Stimulated activated CD8-positive, alpha-beta memory T cell treated with anti-CD3 and anti-CD28 coated beads, Interleukin-7, amount 100 ng/mL, for 24 hours (primary cell): Measurements from ENCODE around the gene BFSP2.

ENCODE experiments used
- DNase-seq: peaks from one replicate; pipeline ENCODE4 v3.0.0-alpha.2; 2020; ENCODE audit warnings: low read depth

The BFSP2 gene

DNA sequence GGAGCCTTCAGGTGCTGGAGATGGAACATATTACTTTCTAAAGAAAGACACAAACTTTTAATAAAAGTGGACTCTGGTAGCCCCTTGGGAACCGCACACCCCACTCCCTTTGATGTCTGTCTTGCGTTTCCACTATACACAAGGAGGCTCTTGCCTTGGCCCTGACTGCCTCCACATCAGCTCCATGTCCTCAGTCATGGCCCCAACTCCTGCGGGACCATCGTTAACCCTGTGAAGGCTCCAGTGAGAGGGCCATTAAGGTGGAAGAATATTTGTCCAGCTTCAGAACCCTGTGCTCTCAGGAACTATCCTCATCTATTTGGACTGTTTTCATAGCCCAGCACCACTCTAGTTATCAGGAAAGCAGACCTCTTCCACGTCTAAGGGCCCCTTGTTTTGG, 16.1 kb upstream of the BFSP2 start:
- DNase-seq, result no peak

DNA sequence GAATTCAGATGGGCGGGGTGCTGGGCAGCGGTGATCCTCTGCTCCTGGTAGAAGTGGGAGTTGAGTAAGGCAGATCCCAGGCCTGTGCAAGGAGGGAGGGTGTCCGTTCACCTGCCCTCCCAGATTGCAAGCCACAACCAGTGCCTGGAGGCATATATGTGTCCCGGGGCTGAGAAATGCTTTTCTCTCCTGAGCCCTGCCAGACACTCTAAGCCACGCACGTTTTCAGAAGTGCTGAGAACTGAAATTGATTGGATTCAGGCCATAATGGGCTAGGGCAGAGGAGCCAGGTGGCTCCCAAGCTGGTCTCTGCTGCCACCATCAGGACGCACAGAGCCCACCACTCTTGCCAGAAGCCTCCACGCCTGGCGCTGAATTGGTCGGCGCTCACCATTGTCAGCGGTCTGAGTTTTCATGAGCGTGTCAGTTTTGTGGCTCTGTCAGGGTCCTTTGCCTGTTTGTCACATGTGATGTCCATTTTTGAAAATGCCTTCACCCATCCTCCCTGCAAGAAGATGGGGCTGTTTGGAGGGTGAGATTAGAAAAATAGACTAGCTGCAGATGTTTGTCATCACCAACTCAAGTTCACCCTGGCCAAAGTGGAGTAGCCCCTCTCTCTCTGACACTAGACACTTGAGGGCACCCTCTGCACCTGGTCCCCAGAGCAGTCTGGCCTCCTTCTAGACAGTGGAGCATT, 15.4 kb upstream of the BFSP2 start:
- no peak for DNase-seq

DNA sequence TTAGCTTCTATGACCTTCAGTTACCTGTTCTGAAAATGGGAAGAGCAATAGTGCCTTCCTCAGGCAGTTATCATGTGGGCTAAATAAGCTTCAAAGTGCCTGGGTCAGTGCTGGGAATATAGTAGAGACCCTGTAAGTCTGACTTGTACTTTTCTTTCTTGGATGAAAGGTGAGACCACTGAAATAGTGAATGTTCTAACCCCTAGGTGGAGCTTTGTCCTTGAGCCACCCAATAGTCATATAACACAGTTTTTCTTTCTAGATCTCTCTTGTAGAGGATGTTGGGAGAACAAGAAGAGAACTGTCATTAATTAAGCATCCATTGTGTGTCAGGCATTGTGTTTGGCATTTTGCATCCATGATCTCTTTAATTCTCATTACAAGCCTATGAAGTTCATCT, 13.0 kb upstream of the BFSP2 start:
- DNase-seq, result no peak

DNA sequence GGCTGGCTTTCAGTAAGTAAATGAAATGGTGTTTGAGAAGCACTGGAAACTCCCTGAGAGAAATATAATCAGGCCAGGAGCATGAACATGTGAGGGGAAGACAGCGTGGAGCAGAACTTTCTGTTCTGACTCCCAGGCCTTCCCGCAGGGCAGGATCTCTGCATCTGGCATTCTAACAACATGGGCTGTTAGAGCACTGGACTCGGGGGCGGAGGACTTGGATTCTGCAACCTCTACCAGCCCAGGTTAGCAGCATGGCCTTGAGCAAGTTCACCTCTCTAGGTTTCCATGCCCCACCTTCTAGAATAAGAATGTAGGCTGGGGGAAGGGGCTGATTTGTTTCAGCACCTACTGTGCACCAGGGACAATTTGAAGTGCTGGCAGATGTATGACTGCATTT, 12.5 kb upstream of the BFSP2 start:
- no peak for DNase-seq

DNA sequence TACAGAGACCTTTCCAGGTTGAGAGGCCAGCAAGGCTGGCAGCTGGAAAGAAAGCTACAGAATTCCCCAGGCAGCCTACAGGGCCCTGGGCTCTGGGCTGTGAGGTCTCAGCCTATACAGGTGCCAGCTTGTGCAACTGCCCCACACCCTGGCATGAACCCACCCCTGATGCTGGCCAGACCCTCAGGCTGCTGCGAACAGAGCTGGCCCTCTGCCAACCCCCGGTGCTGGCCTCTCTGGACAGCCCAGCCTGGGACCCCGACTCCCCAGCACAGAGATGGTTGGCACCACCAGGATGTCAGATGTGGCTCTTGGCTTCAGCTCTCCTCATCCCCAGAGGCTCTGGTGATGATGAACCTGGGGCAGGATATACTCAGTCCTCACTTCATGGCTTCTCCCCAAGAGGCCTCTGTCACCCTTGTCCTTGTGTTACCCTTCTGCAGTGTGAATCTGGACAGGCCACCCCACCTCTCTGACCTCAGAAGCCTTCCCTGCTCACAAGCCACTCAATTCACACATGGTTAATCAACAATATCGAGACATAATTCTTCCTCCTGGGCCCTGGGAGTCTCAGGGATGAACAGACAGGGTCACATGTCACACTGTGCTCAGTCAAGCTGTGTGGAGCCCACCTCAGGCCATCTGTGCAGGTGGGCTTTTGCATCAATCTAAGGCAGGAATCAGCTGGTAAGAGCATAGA, 11.0 kb upstream of the BFSP2 start:
- no peak for DNase-seq

DNA sequence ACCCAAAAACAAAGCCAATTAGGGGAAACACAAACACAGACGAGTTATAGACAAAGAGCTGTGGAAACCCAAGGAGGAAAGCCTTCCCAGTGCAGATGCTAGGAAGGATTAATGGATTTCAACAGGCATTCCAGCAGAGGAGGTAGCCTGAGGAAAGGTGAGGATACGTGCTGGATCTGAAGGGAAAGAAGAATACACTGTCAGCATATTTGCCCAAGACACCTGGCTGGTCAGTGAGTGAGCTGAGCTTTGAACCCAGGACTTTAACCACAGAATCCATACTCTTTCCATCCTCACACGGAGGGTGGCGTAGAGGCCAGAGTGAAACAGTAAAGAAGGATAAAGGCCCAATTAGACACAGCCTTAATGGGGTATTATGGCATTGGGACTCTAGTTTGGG, 9.1 kb upstream of the BFSP2 start:
- DNase-seq, result no peak

DNA sequence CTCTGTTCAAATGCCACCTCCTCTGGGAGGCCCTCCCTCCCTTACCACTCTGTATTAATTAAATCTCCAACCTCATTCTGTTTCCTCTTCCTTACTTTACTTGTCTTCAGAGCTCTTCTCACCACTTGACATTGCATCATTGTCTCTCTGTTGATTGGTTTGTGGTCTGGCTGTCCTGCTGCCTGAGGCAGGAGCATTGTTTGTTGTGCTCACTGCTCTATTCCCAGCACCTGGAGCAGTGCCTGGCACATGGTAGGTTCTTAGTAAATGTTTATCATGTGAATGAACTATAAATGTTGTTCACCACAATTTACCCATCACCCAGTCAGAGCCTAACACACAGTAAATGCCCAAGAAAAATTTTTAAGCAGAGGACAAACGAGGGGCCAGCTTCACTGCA, 6.7 kb upstream of the BFSP2 start:
- DNase-seq, result no peak

DNA sequence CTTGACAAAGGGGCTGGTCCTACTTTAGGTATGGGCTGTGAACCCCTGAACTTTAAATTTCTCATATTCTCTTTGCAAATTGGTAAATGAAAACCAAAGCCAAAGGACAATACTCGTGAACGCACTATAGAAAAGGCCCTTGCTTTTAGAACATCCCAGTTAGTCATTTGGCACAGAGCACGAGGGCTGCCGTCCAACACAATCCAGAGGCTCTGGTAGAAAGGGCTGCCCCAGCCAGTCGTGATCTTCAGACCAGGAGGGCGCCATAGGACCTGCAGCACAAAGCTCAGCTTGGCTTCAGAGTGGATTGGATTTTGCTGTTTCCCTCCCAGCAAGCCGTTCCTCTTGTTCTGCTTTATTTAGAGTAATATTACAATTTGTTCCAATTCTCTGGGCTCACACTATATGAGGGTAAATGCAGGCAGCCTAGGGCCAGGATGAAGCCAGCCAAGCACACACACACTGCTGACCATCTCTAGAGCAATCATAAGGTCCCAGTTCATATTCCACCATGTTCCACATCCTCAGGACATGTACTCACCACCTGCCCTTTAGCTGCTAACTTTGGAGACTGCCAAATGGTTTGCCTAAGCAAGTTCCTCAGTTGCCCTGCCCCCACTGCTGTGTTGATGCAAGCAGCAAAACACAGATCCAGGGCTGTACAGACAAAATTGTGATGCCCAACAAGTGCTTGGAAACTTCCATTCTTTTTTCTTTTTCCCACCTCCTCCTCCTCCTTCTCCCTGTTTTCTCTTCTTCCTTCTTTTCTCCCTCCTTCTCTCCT, 6.0 kb upstream of the BFSP2 start:
- DNase-seq, result no peak

DNA sequence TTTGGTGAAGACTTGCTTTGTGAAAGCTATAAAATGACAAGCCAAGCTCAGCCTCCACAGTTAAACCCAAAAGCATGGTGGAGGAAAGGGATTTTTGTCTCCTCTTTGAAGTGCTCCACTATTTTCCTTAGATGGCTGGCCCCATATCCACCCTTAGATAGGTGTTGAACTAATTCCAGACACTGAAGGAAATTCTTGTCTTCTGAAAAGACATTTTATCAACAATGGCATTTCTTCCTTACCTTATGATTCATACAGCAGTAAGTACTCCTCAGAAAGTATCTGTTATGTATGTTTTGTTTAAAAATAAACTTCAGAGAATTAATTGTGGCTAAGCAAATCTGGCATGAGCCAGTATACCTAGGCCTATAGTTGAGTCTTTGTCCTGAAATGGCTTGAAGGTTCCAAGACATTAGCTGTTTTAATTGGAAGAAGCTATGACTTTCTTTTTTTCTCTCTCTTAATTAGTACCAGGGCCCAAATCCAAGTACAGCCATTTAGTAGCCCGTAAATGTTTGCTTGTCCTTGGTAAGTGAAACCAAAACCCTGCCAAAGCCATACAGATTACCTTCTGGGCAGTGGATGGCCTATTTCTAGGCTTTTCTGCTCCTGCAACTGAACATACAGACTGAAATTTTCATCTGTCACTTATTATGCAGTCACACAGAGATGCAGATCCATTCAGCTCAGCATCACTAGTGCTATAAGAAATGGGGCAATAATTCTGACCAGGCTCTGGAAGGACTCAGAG, 5.1 kb upstream of the BFSP2 start:
- no peak for DNase-seq

DNA sequence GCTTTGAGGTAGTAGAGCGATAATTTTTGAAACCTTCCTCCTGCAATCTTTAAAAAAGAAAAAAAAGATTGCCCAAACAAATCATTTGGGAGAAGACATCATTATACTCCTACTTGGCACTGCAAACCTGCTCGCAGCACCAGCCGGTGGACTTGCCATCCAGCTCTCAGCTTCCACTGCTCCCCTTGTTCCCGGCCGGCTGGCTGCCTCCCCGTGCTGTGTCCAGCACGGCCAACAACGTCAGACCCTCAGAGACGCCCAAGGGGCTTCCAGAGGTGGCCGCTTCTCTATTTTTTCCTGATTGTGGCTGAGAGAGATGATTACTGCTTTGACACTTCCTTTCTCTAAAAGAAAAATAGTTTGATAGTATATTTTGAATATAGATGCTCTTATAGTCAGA, 3.0 kb upstream of the BFSP2 start:
- DNase-seq, result no peak

DNA sequence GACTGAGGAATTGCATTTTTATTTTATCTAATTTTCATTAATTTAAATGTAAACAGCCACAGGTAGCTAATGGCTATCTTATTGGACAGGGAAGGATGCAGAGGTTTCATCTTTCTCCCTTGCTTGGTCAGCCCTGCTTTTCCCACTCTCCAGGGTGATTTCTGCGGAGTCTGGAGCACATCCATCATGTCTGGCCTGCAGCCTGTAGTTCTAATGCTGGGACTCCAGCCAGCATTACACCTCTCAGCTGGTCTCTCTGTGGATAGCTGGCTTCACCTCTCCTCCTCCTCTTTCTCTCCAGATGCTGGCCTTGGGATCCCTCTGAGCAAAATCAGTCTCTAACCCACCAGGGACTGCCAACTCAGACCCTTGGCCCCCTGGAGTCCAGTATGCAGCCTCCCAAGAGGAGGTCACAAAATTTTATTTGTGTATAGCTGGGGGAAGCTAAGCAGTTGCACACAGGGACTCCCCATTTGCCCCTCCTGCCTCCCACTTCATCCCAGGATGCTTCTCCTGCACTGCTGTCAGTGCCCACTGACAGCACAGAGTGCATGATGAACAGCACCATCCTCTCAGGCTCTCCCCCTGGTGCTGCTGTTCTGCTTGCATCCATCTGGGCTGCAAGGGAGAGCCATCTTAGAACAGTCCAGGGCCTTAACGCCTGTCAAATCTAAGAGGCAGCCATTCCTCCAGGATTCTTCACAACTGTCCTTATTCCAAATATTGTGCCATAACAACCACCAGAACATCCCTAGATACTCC, 1.7 kb downstream of the BFSP2 start:
- DNase-seq, result no peak

DNA sequence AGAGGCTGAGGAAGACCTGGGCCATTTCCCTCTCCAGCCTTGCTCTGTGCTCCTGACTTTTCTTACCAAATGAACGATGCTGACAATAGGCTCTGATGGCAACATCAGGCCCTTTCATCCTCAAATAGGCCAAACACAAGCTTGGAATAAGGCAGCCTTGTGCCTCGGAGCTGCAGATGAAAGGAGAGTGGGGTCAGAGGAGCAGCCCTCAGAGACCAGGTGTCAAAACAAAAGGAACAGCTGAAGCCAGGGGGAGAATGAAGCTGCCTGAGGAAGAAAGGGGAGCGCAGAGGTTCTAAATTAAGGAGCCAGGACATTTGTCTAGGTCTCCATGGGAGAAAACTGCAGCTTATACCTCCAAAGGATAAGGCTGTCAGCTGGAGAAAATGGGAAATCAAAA, 5.1 kb downstream of the BFSP2 start:
- no peak for DNase-seq

DNA sequence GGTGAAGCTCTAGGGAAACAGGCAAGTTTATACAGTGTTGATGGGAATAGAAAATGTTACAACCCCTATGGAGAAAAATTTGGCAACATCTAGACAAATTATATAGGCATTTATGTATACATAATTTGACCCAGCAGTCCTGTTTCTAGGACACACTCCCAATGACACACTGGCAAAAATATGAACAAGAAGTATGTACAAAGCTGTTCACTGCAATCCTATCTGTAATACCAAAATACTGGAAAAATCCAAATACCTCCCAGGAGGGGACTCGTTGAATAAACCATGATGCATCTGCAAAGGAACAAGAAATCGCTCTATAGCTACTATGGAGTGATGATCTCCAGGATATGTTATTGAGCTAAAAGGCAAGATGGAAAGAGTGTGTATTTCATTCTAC, 8.5 kb downstream of the BFSP2 start:
- DNase-seq, result no peak

DNA sequence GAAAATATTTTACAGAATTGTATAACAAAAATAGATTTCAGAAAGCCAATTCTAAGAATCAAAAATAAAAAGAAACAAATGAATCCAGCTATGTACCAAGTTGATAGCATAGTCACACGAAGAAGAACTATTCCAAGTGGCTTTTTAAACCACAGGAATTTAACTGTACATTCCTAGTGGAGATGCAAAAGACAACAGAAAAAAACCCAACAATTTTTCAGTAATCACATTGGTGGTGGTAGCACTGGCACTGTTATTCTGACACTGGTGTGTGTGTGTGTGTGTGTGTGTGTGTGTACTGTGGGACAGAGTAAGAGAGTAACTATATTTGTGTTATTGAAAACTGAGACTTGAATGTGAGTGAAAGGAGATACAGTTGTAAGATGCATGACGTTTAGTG, 9.1 kb downstream of the BFSP2 start:
- no peak for DNase-seq

DNA sequence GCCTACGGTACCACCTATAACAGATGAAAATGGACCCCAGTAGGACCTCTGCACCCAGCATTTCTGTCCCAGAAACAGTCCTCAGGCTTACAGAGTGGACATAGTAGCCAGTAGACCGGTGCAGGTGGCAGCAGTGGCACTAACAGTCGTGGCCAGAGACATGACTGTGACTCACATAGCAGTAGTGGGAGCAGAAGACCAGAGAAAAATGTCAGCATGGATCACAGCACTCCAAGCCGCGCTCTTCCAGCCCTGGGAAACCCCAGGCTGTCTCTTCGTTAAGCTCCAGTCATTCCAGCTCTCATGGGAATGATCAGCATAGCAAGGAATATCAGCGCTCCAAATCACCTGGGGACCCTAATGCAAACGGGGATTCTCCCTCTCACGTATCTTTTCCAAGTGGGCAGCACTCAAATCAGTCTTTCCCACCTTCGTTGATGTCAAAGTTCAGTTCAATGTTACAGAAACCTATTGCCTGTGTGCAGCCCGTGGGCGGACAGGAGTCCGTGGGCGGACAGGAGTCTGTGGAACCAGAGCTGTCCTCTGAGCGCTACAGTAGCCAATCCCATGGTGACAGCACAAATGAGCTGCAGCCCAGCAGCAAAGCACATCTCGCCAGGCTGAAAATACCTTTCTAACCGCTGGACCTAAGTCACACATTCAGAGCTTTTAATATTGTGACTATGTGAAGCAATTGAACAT, 10.5 kb downstream of the BFSP2 start:
- no peak for DNase-seq

DNA sequence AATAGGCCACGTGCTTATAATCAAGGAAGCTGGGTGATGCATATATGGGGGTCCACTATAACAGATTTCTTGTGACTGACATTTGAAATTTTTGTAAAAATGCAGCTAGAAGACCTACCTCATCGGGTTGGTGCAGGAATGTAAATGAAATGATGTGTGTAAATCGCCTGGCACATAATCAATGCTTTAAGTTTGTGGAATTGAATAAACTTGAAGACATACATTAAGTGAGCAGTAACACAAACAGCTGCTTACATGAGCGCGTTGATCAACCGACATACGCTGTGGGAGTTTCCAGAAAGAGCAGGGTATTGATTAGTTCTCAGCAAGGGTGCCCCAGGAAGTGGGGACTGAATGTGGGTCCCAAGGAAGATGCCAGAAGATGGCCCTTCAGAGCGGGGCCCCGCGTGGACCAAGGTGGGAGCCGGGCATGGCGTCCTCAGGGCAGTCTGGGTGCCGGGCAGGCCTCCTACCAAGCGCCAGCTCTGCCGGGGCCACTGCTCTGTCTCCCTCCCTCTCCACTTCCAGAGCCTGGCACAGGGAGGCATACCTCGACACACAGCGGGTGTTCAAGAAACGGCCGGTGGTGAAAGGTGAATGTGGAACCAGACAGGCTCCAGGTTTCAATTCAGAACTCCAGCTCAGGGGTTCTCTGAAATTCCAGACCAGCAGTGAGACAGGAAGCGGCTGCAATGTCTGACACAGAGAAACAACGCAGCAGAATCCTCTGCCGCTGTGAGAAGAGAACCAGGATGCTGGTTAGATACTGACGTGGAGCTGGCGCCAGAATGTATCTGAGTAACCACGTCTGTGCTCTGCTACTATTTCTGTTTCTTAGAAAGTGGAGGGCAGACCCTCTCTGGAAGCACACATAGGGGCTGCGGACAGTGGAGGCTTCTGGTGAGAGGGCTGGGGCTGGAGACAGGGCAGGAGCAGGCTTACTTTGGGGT, 12.6 kb downstream of the BFSP2 start:
- DNase-seq, result no peak

DNA sequence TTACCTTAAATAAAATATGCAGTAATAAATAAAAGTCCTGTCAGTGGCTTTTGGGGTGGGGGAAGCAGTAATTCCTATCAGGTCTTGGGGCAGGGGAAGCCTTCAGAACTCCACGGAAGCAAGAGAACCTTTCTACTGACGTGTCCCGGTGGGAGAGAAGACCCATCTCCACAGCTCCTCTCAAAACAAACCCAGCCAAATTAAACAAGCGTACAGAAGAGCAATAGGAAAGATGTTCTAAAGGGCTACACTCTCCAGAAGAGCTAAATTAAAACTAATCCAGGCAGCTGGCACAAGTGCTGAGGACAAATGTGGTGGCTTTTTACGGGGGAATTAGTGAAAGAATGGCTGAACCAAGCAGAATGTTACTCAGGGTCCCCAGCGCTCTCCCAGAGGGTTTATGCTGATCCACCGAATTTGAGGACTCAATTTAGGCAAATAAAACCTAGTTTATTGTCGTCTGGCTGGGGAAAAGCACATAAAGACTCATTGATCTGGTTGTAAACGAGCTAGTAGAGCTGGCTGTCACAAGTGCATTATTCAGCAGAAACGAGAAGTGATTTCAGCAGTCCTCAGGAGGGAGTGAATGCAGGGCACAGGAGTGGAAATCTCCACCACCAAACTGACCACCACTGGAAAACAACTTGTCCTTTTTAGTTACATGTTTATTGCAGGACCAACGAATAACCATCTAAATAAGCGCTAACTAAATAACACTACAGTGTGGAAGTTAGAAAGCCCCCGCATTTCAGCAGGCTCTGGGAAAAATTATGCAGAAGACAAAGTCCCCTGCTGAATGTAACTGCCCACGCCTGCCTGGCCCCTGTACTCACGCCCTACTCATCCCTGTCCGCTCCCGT, 13.5 kb downstream of the BFSP2 start:
- no peak for DNase-seq

DNA sequence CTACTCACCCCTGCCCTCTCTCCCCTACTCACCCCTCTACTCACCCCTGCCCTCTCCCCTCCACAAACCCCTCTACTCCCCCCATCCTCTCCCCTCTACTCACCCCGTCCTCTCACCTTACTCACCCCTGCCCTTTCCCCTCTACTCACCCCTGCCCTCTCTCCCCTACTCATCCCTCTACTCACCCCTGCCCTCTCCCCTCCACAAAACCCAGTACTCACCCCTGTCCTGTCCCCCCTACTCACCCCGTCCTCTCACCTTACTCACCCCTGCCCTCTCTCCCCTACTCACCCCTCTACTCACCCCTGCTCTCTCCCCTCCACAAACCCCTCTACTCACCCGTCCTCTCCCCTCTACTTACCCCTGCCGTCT, 14.2 kb downstream of the BFSP2 start:
- DNase-seq, result no peak

DNA sequence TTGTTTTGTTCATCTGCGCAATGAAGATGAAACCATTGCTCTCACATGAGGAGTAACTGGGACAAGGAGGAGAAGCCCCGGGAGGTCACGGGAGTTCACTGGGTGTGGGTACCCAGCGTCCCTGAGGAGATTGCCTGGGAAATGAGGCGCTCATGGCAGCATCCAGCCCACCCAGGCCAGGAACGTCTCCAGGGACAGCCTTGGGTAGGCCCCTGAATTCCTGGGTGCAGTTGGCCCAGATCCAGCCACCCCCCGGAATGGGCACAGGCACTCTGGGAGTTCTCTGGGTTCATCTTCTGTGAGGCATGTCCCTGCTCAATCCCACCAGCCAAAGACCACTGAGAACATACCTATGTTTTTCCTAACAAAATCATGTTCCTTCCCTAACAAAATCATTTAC, 18.5 kb downstream of the BFSP2 start:
- DNase-seq, result no peak
